ENCODE measurements around the gene PCDHGC3.

Gene PCDHGC3

GRCh38 chr5:141517880-141518617, 42.3 kb downstream of the PCDHGC3 start:
- Histone ChIP-seq H3K4me3 (replicated peaks; ENCODE audit: low read depth, low read length) (no peak overlapping the region), H3K36me3 (ENCODE audit: control insufficient read depth, insufficient read depth, low read length) (peaks cover 21% of the 10 kb centered on the region), H3K27me3 (replicated peaks; ENCODE audit: control insufficient read depth, insufficient read depth, low read length) (no peaks in the 10 kb centered on the region)
- no peak for DNase-seq (ENCODE audit: extremely low read depth, insufficient read length)
- no peak for TF ChIP-seq CTCF (IDR thresholded peaks at IDR 0.05; ENCODE audit: insufficient read depth, low read length, poor library complexity, severe bottlenecking)

- TF ChIP-seq CTCF (IDR thresholded peaks at IDR 0.05; ENCODE audit: insufficient read depth, low read length, poor library complexity, severe bottlenecking) = no peak
- Histone ChIP-seq H3K4me3 (replicated peaks; ENCODE audit: low read depth, low read length) (no peak overlapping the region), H3K36me3 (ENCODE audit: control insufficient read depth, insufficient read depth, low read length) (peaks cover 22% of the 10 kb centered on the region), H3K27me3 (replicated peaks; ENCODE audit: control insufficient read depth, insufficient read depth, low read length) (no peaks in the 10 kb centered on the region)
- no peak for DNase-seq (ENCODE audit: extremely low read depth, insufficient read length)
Observed at GRCh38 chr5:141518618-141519015, 42.9 kb downstream of the PCDHGC3 start.

GRCh38 chr5:141519605-141520565, 44.1 kb downstream of the PCDHGC3 start:
- no peak for TF ChIP-seq CTCF (IDR thresholded peaks at IDR 0.05; ENCODE audit: insufficient read depth, low read length, poor library complexity, severe bottlenecking)
- no peak overlapping the region for H3K4me3 ChIP-seq (replicated peaks; ENCODE audit: low read depth, low read length)
- DNase-seq (ENCODE audit: extremely low read depth, insufficient read length) = no peak
- peaks cover 26% of the 10 kb centered on the region for H3K36me3 ChIP-seq (ENCODE audit: control insufficient read depth, insufficient read depth, low read length)
- no peaks in the 10 kb centered on the region for H3K27me3 ChIP-seq (replicated peaks; ENCODE audit: control insufficient read depth, insufficient read depth, low read length)

- no peak overlapping the region for H3K4me3 ChIP-seq (replicated peaks; ENCODE audit: low read depth, low read length)
- DNase-seq (ENCODE audit: extremely low read depth, insufficient read length) = no peak
- TF ChIP-seq CTCF (IDR thresholded peaks at IDR 0.05; ENCODE audit: insufficient read depth, low read length, poor library complexity, severe bottlenecking) = no peak
- peaks cover 24% of the 10 kb centered on the region for H3K36me3 ChIP-seq (ENCODE audit: control insufficient read depth, insufficient read depth, low read length)
- no peaks in the 10 kb centered on the region for H3K27me3 ChIP-seq (replicated peaks; ENCODE audit: control insufficient read depth, insufficient read depth, low read length)
Observed at GRCh38 chr5:141521244-141521781, 45.5 kb downstream of the PCDHGC3 start.

- DNase-seq (ENCODE audit: extremely low read depth, insufficient read length) = no peak
- no peaks in the 10 kb centered on the region for H3K27me3 ChIP-seq (replicated peaks; ENCODE audit: control insufficient read depth, insufficient read depth, low read length)
- no peak overlapping the region for H3K4me3 ChIP-seq (replicated peaks; ENCODE audit: low read depth, low read length)
- H3K36me3 ChIP-seq (ENCODE audit: control insufficient read depth, insufficient read depth, low read length) = peaks cover 18% of the 10 kb centered on the region
- no peak for TF ChIP-seq CTCF (IDR thresholded peaks at IDR 0.05; ENCODE audit: insufficient read depth, low read length, poor library complexity, severe bottlenecking)
Observed at GRCh38 chr5:141522301-141522700, 46.5 kb downstream of the PCDHGC3 start.
